Measurements from ENCODE around the gene CDK5.
"Not testable (repeated sequence)": the region's sequence is repeated elsewhere in the genome, so short reads cannot be mapped to it uniquely, and the experiment has no call there.

The CDK5 gene

GRCh38 chr7:151056283-151056665 lies 1.4 kb downstream of the CDK5 start:
- no peak for DNase-seq

- DNase-seq = no peak
Observed at GRCh38 chr7:151053751-151054150, 3.9 kb downstream of the CDK5 start.

- no peak for DNase-seq
Observed at GRCh38 chr7:151053096-151053495, 4.6 kb downstream of the CDK5 start.

GRCh38 chr7:151051108-151051507 lies 6.6 kb downstream of the CDK5 start:
- no peak for DNase-seq

- DNase-seq = no peak
Observed at GRCh38 chr7:151048911-151049463, 8.7 kb downstream of the CDK5 start.

GRCh38 chr7:151047976-151048815 lies 9.5 kb downstream of the CDK5 start, which contains the start of gene ASIC3:
ASIC3 (plus strand) TSS chr7:151048531; CDS start chr7:151048886, 355 bp downstream.
- DNase-seq = peak; percentile 42

GRCh38 chr7:151046603-151047573 lies 10.8 kb downstream of the CDK5 start:
- DNase-seq = no peak

GRCh38 chr7:151045967-151046366 lies 11.7 kb downstream of the CDK5 start:
- no peak for DNase-seq

GRCh38 chr7:151045262-151045661 lies 12.4 kb downstream of the CDK5 start:
- no peak for DNase-seq

GRCh38 chr7:151043959-151044358 lies 13.7 kb downstream of the CDK5 start:
- no peak for DNase-seq

- not testable (repeated sequence) for DNase-seq
Observed at GRCh38 chr7:151043449-151043848, 14.2 kb downstream of the CDK5 start.

GRCh38 chr7:151040616-151041375 lies 16.9 kb downstream of the CDK5 start:
- DNase-seq = no peak

- no peak for DNase-seq
Observed at GRCh38 chr7:151039850-151040548, 17.7 kb downstream of the CDK5 start.

GRCh38 chr7:151038951-151039849 lies 18.5 kb downstream of the CDK5 start:
- no peak for DNase-seq

GRCh38 chr7:151035902-151036301 lies 21.8 kb downstream of the CDK5 start:
- no peak for DNase-seq

GRCh38 chr7:151035026-151035717 lies 22.5 kb downstream of the CDK5 start:
- no peak for DNase-seq

- no peak for DNase-seq
Observed at GRCh38 chr7:151034312-151035025, 23.2 kb downstream of the CDK5 start.

GRCh38 chr7:151033864-151034249 lies 23.8 kb downstream of the CDK5 start:
- DNase-seq = no peak

All from NCI-H2171 treated with DMSO at 0.1 percent for 48 hours (cell line).